HEK293 (cell line): ENCODE results near the gene PDIA3.

ENCODE experiments used
- BCL11A ChIP-seq: fragments of 450-650 bp; formaldehyde crosslinking; IDR thresholded peaks from 2 replicates; pipeline ENCODE4 v1.5.1; 2016; ENCODE audit warnings: low read depth, missing biosample characterization, missing genetic modification characterization
- HOXA7 ChIP-seq: sonication (generic); formaldehyde crosslinking; IDR thresholded peaks from 2 replicates; pipeline ENCODE4 v1.8.1; 2022; ENCODE audit warnings: missing genetic modification reagents, borderline replicate concordance
- REPIN1 ChIP-seq: fragments of 450-650 bp; formaldehyde crosslinking; IDR thresholded peaks from 2 replicates; pipeline ENCODE4 v1.5.1; 2017; ENCODE audit warnings: missing biosample characterization, missing genetic modification characterization, low read depth
- SP7 ChIP-seq: fragments of 450-650 bp; formaldehyde crosslinking; IDR thresholded peaks from 2 replicates; pipeline ENCODE4 v1.5.1; 2016; ENCODE audit warnings: missing biosample characterization, missing genetic modification characterization
- ZBTB17 ChIP-seq: fragments of 450-650 bp; formaldehyde crosslinking; IDR thresholded peaks from 2 replicates; pipeline ENCODE4 v1.5.1; 2016; ENCODE audit warnings: missing biosample characterization, missing genetic modification characterization
- ZBTB20 ChIP-seq: fragments of 450-650 bp; formaldehyde crosslinking; IDR thresholded peaks from 2 replicates; pipeline ENCODE4 v1.5.1; 2016; ENCODE audit warnings: missing biosample characterization, missing genetic modification characterization
- ZBTB7A ChIP-seq: fragments of 450-650 bp; formaldehyde crosslinking; IDR thresholded peaks from 2 replicates; pipeline ENCODE4 v1.5.1; 2016; ENCODE audit warnings: low read depth, missing biosample characterization, missing genetic modification characterization
- ZEB2 ChIP-seq: fragments of 450-650 bp; formaldehyde crosslinking; IDR thresholded peaks from 2 replicates; pipeline ENCODE4 v1.5.1; 2016; ENCODE audit warnings: missing biosample characterization, missing genetic modification characterization
- ZFHX2 ChIP-seq: fragments of 450-650 bp; formaldehyde crosslinking; conservative IDR thresholded peaks from 2 replicates; pipeline ENCODE4 v1.5.1; 2016; ENCODE audit warnings: missing biosample characterization, missing genetic modification characterization
- ZNF132 ChIP-seq: fragments of 450-650 bp; formaldehyde crosslinking; IDR thresholded peaks from 2 replicates; pipeline ENCODE4 v1.5.1; 2017; ENCODE audit warnings: missing biosample characterization, missing genetic modification characterization, borderline replicate concordance
- ZNF146 ChIP-seq: fragments of 450-650 bp; formaldehyde crosslinking; IDR thresholded peaks from 2 replicates; pipeline ENCODE4 v1.5.1; 2016; ENCODE audit warnings: missing biosample characterization, missing genetic modification characterization
- ZNF157 ChIP-seq: fragments of 450-650 bp; formaldehyde crosslinking; IDR thresholded peaks from 2 replicates; pipeline ENCODE4 v1.5.1; 2016; ENCODE audit warnings: missing biosample characterization, missing genetic modification characterization
- ZNF16 ChIP-seq: fragments of 450-650 bp; formaldehyde crosslinking; IDR thresholded peaks from 2 replicates; pipeline ENCODE4 v1.5.1; 2016; ENCODE audit warnings: low read depth, missing biosample characterization, missing genetic modification characterization
- ZNF174 ChIP-seq: fragments of 450-650 bp; formaldehyde crosslinking; IDR thresholded peaks from 2 replicates; pipeline ENCODE4 v1.5.0; 2017; ENCODE audit warnings: missing biosample characterization, mild to moderate bottlenecking, missing genetic modification characterization
- ZNF214 ChIP-seq: fragments of 450-650 bp; formaldehyde crosslinking; IDR thresholded peaks from 2 replicates; pipeline ENCODE4 v1.5.1; 2017; ENCODE audit warnings: missing biosample characterization, mild to moderate bottlenecking, missing genetic modification characterization, borderline replicate concordance
- ZNF248 ChIP-seq: fragments of 450-650 bp; formaldehyde crosslinking; IDR thresholded peaks from 2 replicates; pipeline ENCODE4 v1.5.1; 2017; ENCODE audit warnings: missing biosample characterization, missing genetic modification characterization
- ZNF266 ChIP-seq: fragments of 450-650 bp; formaldehyde crosslinking; IDR thresholded peaks from 2 replicates; pipeline ENCODE4 v1.5.1; 2016; ENCODE audit warnings: missing biosample characterization, missing genetic modification characterization, low read depth
- ZNF274 ChIP-seq, 2 experiments: fragments of 200-500 bp in 1 of 2; fragments of 450-650 bp in 1 of 2; sonication (Bioruptor generic) in 1 of 2; formaldehyde crosslinking in 1 of 2; IDR thresholded peaks; 2 replicates each; pipeline versions ENCODE4 v1.5.1 to v1.6.1; 2014 to 2016; ENCODE audit warnings: borderline replicate concordance in 1 of 2, inconsistent platforms in 1 of 2, low read length in 1 of 2, missing biosample characterization in 1 of 2, missing genetic modification characterization in 1 of 2
- ZNF302 ChIP-seq: fragments of 450-650 bp; formaldehyde crosslinking; IDR thresholded peaks from 2 replicates; pipeline ENCODE4 v1.5.1; 2016; ENCODE audit warnings: missing biosample characterization, missing genetic modification characterization, low read depth
- ZNF394 ChIP-seq: fragments of 450-650 bp; formaldehyde crosslinking; IDR thresholded peaks from 2 replicates; pipeline ENCODE4 v1.5.1; 2016; ENCODE audit warnings: missing biosample characterization, missing genetic modification characterization, mild to moderate bottlenecking, moderate library complexity, borderline replicate concordance
- ZNF426 ChIP-seq: fragments of 450-650 bp; formaldehyde crosslinking; IDR thresholded peaks from 2 replicates; pipeline ENCODE4 v1.5.1; 2017; ENCODE audit warnings: missing biosample characterization, missing genetic modification characterization, mild to moderate bottlenecking, inconsistent platforms, moderate library complexity
- ZNF514 ChIP-seq: fragments of 450-650 bp; formaldehyde crosslinking; IDR thresholded peaks from 2 replicates; pipeline ENCODE4 v1.5.1; 2016; ENCODE audit warnings: missing biosample characterization, missing genetic modification characterization
- ZNF521 ChIP-seq: fragments of 450-650 bp; formaldehyde crosslinking; IDR thresholded peaks from 2 replicates; pipeline ENCODE4 v1.5.1; 2017; ENCODE audit warnings: missing biosample characterization, mild to moderate bottlenecking, missing genetic modification characterization
- ZNF561 ChIP-seq: fragments of 450-650 bp; IDR thresholded peaks from 2 replicates; pipeline ENCODE4 v1.5.1; 2018; ENCODE audit warnings: missing biosample characterization, missing genetic modification characterization, borderline replicate concordance
- ZNF600 ChIP-seq: fragments of 450-650 bp; formaldehyde crosslinking; IDR thresholded peaks from 2 replicates; pipeline ENCODE4 v1.5.1; 2016; ENCODE audit warnings: missing biosample characterization, missing genetic modification characterization
- ZNF623 ChIP-seq: fragments of 450-650 bp; formaldehyde crosslinking; IDR thresholded peaks from 2 replicates; pipeline ENCODE4 v1.5.1; 2016; ENCODE audit warnings: missing biosample characterization, missing genetic modification characterization
- ZNF624 ChIP-seq: fragments of 450-650 bp; formaldehyde crosslinking; IDR thresholded peaks from 2 replicates; pipeline ENCODE4 v1.5.1; 2017; ENCODE audit warnings: missing biosample characterization, missing genetic modification characterization
- ZNF701 ChIP-seq: fragments of 450-650 bp; formaldehyde crosslinking; IDR thresholded peaks from 2 replicates; pipeline ENCODE4 v1.5.1; 2016; ENCODE audit warnings: missing biosample characterization, missing genetic modification characterization
- ZNF768 ChIP-seq: fragments of 450-650 bp; formaldehyde crosslinking; IDR thresholded peaks from 2 replicates; pipeline ENCODE4 v1.5.1; 2018; ENCODE audit warnings: missing biosample characterization, mild to moderate bottlenecking, missing genetic modification characterization
- ZNF777 ChIP-seq: fragments of 450-650 bp; formaldehyde crosslinking; IDR thresholded peaks from 2 replicates; pipeline ENCODE4 v1.5.1; 2017; ENCODE audit warnings: missing biosample characterization, missing genetic modification characterization, borderline replicate concordance
- ZNF792 ChIP-seq: fragments of 450-650 bp; formaldehyde crosslinking; IDR thresholded peaks from 2 replicates; pipeline ENCODE4 v1.5.1; 2016; ENCODE audit warnings: missing biosample characterization, missing genetic modification characterization
- ZSCAN23 ChIP-seq: fragments of 450-650 bp; formaldehyde crosslinking; IDR thresholded peaks from 2 replicates; pipeline ENCODE4 v1.5.1; 2016; ENCODE audit warnings: missing biosample characterization, missing genetic modification characterization
- TF ChIP-seq, protein P1 (sequence below): fragments of 450-650 bp; formaldehyde crosslinking; IDR thresholded peaks from 2 replicates; pipeline ENCODE4 v1.5.1; 2016; ENCODE audit warnings: missing biosample characterization, missing genetic modification characterization
- TF ChIP-seq, protein P2 (sequence below): fragments of 450-650 bp; formaldehyde crosslinking; IDR thresholded peaks from 2 replicates; pipeline ENCODE4 v1.5.1; 2016; ENCODE audit warnings: missing biosample characterization, missing genetic modification characterization
- TF ChIP-seq, protein P3 (sequence below): fragments of 450-650 bp; formaldehyde crosslinking; IDR thresholded peaks from 2 replicates; pipeline ENCODE4 v1.5.1; 2016; ENCODE audit warnings: missing biosample characterization, missing genetic modification characterization
- TF ChIP-seq, protein P4 (sequence below): fragments of 450-650 bp; formaldehyde crosslinking; optimal IDR thresholded peaks from 2 replicates; pipeline ENCODE3; 2016; ENCODE audit warnings: missing biosample characterization, mild to moderate bottlenecking, missing genetic modification characterization

The PDIA3 gene

DNA sequence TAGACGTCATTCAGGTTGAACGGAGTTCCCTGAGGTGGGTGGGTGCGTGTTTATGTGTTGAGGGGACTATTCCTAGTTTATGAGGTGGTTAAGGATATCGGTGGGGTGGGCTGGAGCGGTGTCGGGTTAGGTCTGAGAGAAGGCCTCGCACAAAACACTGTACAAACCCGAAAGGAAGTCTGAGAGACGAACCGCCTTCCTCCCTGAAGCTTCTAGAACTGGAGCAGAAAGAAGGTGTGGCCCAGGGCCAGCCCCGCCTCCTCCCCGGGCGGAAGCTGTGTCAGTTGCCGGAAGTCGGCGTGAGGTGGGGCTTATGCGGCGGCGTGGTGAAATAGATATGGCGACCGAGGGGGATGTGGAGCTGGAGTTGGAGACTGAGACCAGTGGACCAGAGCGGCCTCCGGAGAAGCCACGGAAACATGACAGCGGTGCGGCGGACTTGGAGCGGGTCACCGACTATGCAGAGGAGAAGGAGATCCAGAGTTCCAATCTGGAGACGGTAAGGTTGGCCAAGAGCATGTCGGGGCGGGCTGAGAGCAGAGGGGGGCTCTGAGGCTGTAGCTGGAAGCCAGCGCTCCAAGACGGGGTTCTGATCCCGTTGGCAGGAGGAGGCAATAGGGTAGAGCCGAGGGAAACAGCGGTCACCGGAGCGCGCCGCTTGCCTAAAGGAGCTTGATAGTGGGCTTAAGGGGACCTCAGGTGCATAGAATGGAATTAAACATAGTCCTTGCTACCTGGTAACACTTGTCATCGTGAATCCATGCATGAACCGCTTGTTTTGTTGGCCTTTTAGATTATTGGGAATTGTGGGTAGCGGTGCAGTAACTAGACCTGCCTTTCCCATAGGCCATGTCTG is 54.3 kb downstream of the PDIA3 start, which contains the start of gene HYPK (continued):
- peak; percentile 49; the same call in 1 of the 2 replicates for TF ChIP-seq ZBTB7A
- no peak for TF ChIP-seq ZNF16 (tag by site-specific recombination)
- no peak for TF ChIP-seq ZNF514 (tag by site-specific recombination)
- no peak for TF ChIP-seq ZNF214 (tag by site-specific recombination)
- TF ChIP-seq ZNF600, result peak; percentile 87
- TF ChIP-seq ZNF701, result no peak
- no peak for TF ChIP-seq ZNF302 (tag by site-specific recombination)
- TF ChIP-seq, protein P1, sequence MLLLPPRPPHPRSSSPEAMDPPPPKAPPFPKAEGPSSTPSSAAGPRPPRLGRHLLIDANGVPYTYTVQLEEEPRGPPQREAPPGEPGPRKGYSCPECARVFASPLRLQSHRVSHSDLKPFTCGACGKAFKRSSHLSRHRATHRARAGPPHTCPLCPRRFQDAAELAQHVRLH (tag by site-specific recombination), result no peak
- no peak for TF ChIP-seq ZNF624
- TF ChIP-seq ZNF394 (tag by site-specific recombination), result no peak; the same call in 1 of the 2 replicates
- no peak for TF ChIP-seq ZSCAN23 (tag by site-specific recombination)
- TF ChIP-seq ZBTB17, result peak; percentile 62
- no peak for TF ChIP-seq ZNF777 (tag by site-specific recombination)
- no peak for TF ChIP-seq ZNF426 (tag by site-specific recombination)
- no peak for TF ChIP-seq ZNF521
- no peak for TF ChIP-seq ZNF146
- no peak; the same call in 1 of the 2 replicates for TF ChIP-seq REPIN1 (tag by site-specific recombination)
- TF ChIP-seq ZNF157 (tag by site-specific recombination), result no peak
- no peak for TF ChIP-seq ZNF132 (tag by site-specific recombination)
- no peak for TF ChIP-seq ZNF248 (tag by site-specific recombination)
- TF ChIP-seq ZFHX2 (tag by site-specific recombination), result no peak
- TF ChIP-seq ZNF174 (tag by site-specific recombination), result no peak
- peak; percentile 8; the same call in 1 of the 2 replicates for TF ChIP-seq ZNF623 (tag by site-specific recombination)
- no peak for TF ChIP-seq ZNF768
- TF ChIP-seq HOXA7 (CRISPR knock-in tag), result no peak
- TF ChIP-seq ZNF561 (tag by site-specific recombination), result no peak
- peak; percentile 73; the same call in 1 of the 2 replicates for TF ChIP-seq SP7 (tag by site-specific recombination)
- TF ChIP-seq ZEB2 (tag by site-specific recombination), result 0 out of 2 replicates have a peak, but pooled peaks have one; percentile 51
- TF ChIP-seq BCL11A (tag by site-specific recombination), result no peak
- TF ChIP-seq, protein P2, sequence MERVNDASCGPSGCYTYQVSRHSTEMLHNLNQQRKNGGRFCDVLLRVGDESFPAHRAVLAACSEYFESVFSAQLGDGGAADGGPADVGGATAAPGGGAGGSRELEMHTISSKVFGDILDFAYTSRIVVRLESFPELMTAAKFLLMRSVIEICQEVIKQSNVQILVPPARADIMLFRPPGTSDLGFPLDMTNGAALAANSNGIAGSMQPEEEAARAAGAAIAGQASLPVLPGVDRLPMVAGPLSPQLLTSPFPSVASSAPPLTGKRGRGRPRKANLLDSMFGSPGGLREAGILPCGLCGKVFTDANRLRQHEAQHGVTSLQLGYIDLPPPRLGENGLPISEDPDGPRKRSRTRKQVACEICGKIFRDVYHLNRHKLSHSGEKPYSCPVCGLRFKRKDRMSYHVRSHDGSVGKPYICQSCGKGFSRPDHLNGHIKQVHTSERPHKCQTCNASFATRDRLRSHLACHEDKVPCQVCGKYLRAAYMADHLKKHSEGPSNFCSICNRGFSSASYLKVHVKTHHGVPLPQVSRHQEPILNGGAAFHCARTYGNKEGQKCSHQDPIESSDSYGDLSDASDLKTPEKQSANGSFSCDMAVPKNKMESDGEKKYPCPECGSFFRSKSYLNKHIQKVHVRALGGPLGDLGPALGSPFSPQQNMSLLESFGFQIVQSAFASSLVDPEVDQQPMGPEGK, result peak; percentile 77
- TF ChIP-seq ZNF266, result no peak
- TF ChIP-seq, protein P3, sequence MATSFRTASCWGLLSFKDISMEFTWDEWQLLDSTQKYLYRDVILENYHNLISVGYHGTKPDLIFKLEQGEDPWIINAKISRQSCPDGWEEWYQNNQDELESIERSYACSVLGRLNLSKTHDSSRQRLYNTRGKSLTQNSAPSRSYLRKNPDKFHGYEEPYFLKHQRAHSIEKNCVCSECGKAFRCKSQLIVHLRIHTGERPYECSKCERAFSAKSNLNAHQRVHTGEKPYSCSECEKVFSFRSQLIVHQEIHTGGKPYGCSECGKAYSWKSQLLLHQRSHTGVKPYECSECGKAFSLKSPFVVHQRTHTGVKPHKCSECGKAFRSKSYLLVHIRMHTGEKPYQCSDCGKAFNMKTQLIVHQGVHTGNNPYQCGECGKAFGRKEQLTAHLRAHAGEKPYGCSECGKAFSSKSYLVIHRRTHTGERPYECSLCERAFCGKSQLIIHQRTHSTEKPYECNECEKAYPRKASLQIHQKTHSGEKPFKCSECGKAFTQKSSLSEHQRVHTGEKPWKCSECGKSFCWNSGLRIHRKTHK, result no peak
- no peak for TF ChIP-seq ZNF274 (IDR thresholded peaks at IDR 0.05; ENCODE audit: low read length)
- no peak for TF ChIP-seq ZNF274 (tag by site-specific recombination; IDR thresholded peaks at IDR 0.05; ENCODE audit: borderline replicate concordance)
- TF ChIP-seq, protein P4, sequence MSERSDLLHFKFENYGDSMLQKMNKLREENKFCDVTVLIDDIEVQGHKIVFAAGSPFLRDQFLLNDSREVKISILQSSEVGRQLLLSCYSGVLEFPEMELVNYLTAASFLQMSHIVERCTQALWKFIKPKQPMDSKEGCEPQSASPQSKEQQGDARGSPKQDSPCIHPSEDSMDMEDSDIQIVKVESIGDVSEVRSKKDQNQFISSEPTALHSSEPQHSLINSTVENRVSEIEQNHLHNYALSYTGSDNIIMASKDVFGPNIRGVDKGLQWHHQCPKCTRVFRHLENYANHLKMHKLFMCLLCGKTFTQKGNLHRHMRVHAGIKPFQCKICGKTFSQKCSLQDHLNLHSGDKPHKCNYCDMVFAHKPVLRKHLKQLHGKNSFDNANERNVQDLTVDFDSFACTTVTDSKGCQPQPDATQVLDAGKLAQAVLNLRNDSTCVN (tag by site-specific recombination), result no peak
- TF ChIP-seq ZNF792 (tag by site-specific recombination), result no peak
- peak; percentile 28; the same call in 1 of the 2 replicates for TF ChIP-seq ZBTB20 (tag by site-specific recombination)
